GM21737 (cell line): ENCODE measurements around the gene DNAAF1.

Source experiments
- ATAC-seq: cut with Tn5 transposase; IDR thresholded peaks from one replicate; pipeline ENCODE4 v1.9.1; 2021; ENCODE audit warnings: mild to moderate bottlenecking, moderate library complexity; ENCODE audit not compliant: unreplicated experiment

Gene DNAAF1

DNA sequence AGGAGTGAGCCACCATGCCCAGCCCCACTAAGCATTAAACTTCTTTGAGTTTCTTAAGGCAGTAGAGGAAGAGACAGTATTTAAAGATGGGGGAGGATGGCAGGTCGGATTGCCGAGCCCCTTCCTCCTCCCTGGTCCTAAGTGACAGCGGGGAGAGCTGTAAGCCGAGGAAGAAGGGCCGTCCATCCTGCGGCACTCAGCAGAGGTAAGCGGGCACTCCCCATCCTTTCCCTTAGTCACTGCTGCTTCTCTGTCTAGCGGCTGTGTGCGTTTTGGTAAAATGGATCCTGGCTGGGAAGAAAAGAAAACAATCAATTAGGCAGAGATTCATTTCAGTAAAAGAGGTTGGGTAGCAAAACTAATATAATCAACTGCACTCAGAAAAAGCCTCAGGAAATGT lies 13.9 kb downstream of the DNAAF1 start:
- no peak for ATAC-seq

DNA sequence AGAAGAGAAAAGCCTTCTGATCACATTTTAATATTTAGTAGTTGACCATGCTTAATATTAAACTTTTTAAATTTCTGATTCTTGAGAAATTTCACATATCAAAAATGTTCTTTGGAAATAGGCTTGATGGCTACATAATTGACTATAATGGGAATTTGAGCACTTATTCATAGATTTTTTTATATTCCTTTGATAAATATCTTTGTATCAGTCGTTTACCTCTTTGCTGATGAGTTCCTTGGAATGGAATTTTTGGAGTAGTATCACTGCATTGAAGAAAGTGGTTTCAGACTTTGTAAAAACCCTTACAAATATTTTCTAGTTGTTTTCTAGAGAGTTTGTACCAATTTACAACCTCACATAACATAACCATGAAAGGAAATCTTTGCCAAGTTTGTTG lies 14.7 kb downstream of the DNAAF1 start:
- ATAC-seq: no peak

DNA sequence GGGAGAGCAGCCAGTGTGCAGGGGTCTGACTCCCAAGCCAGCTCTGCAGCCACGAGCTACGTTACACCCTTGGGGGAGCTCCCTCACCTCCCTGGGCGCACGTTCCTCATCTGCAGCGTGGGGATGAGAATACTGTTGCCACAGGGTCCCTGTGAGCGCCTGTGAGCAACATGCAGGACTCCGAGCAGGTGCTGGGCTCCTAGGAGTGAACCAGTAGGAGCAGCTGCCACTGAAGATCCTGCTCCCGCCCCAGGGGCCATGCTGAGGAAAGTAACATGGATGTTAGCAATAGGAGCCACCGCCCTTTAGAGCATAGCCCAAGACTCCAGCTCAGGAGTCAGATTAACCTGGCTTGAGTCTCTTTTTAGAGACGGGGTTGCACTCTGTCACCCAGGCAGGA lies 15.9 kb downstream of the DNAAF1 start:
- ATAC-seq: no peak

DNA sequence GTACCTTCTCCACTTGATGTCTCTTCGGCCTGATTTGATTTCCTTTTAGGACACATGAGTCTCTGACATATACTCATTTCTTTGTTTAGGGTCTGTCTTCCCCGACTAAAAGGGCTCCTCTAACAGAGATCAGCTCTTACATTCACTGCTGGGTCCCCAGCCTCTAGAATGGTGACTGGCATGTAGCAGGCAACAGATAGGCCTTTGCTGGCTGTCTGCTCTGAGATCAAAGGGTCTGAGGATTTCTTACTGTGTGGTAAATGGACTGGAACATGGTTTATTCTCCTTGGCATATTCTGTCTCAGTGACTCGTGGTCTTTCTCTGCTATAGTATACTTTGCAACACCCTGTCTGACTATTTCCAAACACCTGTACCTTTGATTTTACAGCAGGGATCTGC lies 16.7 kb downstream of the DNAAF1 start:
- no peak for ATAC-seq

DNA sequence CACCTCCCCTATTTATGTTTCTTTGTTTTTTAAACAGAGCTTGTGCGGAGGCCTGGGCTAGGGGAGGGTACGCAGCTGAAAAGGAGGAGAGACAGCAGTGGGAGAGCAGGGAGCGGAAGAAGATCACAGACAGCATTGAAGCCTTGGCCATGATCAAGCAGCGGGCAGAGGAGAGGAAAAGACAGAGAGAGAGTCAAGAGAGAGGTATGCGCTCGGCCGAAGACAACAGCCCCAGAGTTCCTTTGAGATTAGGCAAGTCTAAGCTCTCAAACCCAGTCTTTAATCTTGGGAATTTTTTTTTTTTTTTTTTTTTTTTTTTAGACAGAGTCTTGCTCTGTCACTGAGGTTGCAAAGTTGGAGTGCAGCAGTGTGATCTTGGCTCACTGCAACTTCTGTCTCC lies 20.6 kb downstream of the DNAAF1 start:
- no peak for ATAC-seq

DNA sequence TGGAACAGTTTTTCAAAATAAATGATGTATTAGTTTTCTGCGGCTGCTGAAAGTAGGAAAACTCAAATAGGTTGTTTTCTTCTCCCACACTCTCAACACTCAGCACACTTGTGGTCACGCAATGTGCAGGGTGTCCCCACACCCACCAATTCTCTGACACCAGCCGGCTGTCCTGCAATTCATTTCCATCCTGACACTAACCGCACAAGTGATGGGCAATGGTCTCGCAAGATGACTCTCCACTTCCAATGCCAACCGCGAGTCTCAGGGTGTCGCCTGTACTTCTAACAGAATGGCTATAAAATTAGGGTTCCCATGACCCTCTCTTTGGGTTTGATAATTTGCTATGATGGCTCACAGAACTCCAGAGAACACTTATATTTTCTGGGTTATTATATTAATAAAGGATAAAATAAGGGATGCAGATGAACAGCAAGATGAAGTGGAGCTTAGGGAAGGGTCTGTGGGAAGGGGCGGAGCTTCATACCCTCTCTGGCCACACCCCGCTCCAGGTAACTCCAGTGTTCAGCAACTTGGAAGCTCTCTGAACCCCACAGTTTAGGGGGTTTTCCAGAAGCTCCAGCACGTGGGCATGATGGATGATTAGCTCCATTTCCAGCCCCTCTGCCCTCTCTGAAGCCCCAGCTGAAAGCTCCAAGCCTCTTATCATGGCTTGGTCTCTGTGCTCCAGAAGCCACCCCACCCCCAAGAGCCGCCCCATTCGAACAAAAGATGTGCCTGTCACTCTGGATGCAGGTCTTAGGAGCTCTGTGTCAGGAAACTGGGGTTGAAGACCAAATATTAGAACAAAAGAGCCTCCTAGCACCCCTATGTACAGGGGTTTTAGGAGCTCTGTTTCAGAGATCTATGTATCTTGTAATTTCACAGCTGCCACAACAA lies 21.9 kb downstream of the DNAAF1 start:
- ATAC-seq: no peak

DNA sequence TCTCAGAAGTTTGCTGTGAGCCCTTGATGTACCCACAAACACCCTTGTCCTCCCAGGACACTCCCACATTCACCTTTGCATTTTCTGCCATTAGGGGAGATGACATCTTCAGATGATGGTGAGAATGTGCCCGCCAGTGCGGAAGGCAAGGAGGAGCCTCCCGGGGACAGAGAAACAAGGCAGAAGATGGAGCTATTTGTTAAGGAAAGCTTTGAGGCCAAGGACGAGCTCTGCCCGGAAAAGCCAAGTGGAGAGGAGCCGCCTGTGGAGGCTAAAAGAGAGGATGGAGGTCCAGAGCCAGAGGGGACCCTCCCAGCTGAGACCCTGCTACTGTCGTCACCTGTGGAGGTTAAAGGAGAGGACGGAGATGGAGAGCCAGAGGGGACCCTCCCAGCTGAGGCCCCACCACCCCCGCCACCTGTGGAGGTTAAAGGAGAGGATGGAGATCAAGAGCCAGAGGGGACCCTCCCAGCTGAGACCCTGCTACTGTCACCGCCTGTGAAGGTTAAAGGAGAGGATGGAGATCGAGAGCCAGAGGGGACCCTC lies 24.7 kb downstream of the DNAAF1 start:
- ATAC-seq: no peak

DNA sequence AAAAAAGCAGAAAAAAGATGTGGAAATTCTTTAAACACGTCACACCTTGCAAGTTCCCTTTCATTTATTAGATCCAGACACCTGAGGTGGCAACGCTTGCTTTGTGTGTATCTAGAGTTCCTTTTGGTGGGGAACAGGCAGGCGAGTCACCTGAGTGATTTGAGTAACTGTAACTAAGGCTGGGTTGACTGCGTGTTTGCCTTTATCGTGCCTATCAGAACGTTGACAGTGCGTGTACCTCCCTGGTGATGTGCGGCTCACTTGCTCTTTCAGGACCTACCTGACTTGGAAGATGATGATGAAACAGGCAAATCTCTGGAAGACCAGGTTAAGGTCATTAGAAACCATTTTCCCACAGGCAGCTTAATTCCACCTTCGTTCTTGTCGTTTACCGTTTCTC lies 29.3 kb downstream of the DNAAF1 start:
- no peak for ATAC-seq

DNA sequence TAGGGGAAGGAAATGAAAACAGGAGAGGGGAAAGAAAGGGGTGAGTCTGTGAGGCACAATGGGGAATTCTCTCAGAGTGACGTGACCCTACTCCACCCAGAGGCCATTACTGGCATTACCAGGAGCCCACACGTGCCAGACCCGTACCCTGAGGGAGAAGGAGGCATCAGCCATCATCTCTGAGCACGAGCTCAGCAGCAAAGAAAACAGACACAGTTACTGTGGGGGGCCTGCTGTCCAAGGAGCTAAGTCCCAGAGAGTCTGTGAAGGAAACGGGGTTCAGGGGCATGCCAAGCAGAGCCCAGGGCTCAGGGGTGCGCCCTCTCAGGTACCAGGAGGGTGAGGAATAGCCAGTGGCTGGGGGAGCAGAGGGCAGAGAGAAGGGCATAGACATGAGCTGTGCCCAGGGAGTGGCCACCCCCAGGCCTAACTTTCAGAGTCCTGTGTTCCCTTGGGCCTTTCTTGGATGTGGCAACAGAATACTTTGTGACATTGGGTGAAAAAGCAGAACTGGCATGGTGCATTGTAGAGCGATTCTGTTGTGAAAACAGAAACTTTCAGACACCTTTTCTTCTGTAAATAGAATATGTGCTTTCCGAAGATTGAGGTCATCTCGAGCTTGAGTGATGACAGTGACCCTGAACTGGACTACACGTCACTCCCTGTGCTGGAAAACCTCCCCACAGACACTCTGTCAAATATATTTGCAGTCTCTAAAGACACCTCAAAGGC lies 30.4 kb downstream of the DNAAF1 start:
- ATAC-seq: peak; percentile 69

DNA sequence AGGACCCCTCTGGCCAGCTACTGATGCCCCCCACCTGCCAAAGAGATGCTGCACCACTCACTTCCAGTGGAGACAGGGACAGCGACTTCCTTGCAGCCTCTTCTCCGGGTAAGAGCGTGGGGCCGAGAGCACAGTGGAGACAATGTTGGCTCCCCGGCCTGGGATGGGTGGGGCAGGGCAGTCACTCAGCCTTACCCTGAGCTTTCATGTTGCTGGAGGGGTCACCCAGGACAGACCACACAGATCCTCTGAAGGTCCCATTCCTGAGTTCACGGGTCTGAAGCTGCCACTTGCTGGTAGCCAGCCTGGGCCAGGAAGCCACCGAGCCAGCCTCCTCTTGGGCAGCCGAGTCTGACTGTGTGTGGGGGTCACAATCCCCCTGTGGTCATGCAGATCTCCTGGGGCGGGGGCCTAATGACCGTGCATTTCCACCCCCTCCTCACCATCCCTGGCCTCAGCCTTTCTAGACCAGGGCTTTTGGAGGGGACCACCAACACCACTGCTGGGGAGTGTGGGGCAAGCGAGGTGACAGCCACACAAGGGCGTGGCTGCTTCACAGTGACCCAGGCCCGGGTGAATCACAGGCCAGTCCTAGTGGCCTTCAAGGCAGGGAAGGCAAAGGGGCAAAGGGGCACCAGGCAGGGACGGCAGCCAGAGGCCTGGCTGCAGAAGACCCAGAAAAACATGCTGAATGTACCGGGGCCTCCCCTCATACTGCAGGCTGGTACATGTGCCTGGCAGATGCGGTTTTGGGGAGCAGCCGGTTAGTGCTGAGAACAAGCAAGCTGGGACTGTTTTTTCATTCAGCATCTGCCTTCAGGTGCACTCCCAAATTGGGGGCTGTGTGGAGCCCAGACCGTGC lies 31.3 kb downstream of the DNAAF1 start:
- ATAC-seq: no peak

DNA sequence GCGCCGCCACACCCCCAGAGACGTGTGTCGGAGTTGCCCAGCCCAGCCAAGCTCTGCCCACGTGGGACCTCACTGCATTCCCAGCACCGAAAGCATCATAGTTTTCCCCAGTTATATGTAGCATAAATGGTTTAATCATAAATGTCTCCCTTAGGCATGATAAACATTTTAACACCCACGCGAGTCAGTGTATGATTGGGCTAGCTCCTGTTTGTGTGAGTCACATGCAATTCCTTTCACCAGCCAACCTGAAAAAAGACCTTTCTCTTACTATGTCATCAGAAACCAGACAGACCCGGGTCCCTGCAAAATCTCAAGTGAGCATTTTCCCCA lies 32.6 kb downstream of the DNAAF1 start:
- no peak for ATAC-seq

DNA sequence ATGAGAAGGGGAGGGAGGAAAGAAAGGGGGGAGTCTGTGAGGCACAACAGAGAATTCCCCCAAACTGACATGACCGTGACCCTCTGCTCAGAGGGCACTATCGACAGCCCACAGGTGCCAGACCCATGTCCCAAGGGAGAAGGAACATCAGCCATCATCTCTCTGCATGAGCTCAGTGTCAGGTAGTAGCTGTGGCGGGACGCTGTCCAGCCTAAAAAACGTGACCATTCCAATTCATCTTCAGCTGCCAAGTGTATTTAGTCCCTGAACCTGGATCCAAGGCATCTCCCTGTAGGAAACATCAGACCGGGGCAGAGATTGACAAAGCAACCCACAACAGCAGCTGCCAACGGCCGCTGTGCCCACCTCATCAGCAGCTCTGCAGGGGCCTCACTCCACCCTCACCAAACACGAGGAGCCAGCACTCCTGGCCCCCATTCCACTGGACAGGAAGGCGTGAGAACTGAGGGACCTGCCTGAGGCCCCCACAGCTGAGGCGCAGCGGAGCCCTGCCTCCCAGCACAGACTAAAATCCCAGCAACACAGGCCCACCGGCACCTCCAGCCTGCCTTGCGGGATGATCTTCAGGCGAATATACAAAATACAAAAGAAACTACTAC lies 33.1 kb downstream of the DNAAF1 start:
- no peak for ATAC-seq

DNA sequence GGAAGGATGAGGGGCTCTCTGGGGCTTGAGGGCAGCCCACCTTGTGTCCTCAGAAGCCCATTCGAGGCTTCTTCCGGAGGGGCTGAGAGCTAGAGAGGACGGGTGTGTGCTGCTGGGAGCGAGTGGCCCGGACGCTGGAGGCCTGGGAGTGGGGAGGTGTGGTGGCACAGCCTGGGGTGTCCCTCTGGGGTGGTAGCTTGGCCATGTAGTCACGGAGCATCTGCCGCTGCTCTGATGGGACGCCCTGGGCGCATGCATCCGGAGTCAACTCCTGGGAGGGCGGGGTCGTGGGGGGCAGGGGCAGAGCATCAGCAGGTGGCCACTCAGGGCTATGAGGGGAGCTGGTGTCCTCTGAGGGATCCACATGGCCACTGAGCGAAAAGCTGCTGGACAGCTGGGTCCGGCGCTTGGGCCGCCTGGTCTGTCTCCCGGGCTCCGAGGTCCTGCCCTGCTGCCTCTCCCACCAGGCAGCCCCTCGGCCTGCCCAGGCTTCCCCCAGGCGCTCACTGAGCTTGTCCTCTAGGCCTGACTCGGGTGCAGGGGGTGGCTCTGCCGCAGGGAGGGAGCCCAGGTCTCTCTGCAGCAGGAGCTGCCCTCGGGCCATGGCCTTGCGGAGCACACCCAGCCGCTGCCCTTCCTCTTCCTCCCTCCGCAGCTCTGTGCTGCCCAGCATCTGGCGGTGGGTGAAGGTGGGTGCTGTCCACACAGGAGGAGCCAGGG lies 33.9 kb downstream of the DNAAF1 start:
- no peak for ATAC-seq

DNA sequence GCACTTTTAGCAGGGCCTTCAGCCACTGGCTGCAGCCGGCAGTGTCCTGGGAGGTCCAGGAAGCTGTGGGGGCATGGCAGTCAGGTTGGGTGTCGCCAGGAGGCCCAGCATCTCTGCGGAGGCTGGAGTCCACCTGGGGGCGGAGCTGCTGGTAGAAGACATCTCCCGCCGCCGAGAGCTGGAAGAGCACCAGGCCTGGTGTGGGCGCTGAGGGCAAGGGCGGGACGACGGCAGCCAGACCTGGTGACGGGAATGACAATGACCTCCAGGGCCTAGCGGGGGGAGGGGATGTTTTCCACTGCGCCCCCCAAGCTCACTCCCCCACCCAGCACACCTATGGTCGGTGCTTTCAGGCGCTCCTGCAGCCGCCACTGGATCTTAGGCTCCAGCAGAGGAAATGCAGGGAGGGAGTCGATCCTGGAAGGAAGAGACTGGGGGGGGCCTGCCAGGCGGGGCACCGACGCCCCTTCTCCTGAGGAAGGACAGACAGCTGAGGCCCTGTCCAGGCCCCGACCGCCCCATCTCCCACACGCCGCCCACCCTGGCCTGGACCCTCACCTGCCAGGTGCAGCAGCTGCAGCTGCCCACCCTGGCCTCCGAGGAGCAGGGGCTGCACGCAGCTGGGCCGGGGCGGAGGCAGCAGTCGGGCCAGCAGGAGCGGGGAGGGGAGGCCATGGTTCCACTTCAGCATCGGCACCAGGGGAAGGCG lies 34.7 kb downstream of the DNAAF1 start:
- ATAC-seq: no peak

DNA sequence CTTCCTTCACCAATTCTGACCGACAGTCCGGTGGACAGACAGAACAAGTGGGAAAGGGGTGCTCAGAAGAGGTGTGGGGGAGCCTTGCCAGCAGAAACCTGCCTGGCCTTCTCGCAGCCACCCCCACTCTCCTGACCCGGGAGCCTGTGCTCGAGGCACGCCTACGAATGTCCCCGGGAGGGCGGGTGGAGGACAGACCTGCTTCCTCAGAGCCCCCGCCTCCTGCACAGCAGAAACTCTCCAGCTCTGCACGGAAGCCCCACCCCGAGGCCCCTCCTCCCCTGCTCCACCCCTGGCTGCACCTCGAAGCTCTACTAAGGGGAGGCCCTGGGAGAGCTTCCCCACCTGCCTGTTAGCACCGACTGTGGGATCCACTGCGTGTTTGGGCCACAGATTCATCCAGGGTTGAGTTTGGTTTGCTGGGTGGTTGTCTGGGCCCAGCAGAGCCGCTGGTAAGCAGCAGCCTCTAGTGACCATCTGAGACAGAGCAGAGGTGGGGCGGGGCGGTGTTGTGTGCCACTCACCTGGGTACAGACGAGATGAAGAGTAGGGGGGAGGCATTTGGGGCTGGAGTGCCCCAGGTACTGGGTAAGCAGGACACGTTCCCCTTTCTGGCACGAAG lies 35.5 kb downstream of the DNAAF1 start:
- ATAC-seq: no peak

DNA sequence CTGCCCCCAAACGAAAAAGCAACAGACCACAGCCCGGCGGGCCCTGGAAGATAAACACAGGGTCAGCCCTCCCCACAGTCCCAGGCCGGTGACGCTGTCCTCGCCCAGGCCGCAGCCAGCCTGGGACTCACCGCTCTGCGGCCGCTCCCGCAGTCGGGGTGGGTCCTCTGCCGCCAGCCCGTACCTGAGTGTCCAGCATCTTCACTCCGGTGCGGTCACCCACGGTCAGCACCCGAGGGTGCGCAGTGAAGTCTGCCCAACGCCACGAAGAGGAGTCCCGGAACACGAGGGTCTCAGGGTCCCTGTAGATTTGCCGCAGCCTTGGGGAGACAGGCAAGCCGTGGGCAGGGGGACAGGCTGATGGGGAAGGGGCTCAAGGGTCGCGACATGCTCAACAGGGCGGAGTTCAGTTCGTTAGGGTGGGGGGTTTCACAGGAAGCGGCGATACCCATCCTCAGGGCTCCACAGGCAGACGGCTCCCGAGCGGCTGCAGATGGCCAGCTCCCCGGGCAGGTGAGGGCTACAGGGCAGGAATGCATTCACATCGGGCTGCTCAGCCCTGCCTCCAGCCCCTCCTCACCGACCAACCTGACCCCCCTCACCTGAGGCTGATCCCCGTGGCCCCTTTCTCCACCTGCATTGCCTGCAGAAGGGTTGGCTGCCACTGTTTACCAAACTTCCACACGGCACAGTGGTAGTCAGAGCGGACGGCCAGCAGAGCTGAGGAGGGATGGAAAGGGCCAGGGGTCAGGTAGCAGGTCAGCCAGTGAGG lies 36.2 kb downstream of the DNAAF1 start:
- no peak for ATAC-seq

DNA sequence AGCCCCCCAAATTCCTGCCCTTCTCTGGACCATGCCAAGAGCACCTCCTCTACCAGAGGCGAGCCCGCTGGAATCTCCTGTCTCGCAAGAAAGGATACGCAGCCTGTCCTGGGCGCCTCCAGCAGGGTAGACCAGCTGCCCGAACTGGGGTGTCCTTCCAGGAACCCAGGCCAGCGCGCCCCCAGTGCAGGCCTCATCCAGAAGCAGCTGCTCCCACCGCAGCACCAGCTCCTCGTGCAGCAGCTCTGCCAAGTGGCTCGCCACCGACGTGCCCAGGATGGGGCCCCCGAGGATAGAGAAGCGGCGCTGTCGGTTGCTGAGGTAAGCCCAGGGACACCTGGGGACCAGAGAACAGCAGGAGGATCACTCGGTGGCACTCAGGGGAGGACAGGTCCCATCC lies 37.0 kb downstream of the DNAAF1 start:
- ATAC-seq: no peak
